HuH-7.5 (cell line): ENCODE measurements around the gene EDIL3.

ENCODE experiments used
- DNase-seq: peaks from one replicate; pipeline ENCODE4 v3.0.0; 2011; ENCODE audit warnings: low spot score

The EDIL3 gene

DNA sequence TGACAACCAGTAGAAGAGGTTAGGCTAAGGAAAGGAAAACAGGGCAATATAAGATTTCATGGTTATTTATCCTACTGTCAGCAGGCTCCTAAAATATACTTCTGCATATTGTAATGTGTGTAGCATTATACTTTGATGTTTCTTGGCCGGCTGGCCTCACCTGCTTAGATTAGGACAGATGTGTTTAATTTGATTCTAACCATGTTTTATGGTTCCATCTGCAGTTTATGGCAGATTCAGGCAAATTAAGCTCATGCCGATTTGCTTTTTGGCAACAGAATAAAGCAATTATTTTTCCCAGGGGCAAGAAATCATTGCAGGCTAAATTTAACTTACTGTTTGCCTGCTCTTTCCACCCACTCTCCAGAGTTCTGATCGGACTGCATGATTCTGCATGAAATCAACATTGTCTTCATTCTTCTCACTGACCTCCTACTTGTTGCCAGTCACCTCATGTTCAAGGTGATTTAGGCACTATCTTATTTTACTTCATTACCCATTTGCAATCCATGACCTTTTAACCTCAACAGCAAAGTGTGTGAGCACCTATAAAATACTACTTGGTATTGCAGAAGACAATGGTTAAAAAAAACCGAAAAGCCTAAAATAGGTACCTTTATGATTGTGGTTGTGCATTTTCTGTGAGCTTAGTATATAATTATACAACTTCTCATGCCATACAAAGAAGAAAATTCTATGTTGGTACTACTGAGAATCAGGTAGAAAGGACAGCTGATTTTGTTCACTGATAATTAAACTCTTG is 125.2 kb downstream of the EDIL3 start:
- no peak for DNase-seq

DNA sequence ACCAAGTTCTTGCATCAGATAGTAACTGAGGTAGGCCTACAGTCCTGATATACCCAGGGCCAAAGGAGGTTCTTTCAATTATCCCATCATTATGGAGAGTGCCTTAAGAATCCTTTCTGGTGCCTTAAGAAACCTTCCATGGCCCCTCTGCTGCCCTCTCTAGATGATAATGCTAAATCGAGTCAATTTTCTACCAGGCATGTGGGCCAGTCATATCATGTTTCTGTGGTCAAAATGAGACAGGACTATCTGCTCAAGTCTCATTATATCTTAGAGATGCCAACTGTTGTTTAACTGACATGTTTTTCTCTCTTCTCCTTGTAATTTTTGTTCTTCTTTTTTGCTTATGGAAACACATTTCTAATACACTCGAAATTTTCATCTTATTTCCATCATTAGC is 127.6 kb downstream of the EDIL3 start:
- DNase-seq: no peak

DNA sequence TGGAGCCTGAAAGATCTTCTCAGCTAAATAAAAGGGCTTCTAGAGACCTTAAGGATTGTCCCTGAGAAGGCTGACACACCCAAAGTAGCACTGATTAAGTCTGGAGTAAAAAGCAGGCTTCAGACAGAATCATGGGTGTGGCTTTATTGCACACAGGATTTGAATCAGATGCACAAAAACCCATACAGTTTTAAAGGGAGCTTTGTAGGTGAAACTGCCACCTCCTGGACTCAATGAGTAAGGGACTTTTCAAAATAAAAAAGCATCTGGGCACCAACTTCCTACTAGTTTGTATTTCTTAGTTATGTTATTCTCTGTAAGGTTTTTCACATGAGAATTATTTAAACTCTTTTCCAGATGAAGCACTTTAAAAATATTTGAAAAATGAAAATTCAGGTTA is 129.4 kb downstream of the EDIL3 start:
- DNase-seq: no peak

DNA sequence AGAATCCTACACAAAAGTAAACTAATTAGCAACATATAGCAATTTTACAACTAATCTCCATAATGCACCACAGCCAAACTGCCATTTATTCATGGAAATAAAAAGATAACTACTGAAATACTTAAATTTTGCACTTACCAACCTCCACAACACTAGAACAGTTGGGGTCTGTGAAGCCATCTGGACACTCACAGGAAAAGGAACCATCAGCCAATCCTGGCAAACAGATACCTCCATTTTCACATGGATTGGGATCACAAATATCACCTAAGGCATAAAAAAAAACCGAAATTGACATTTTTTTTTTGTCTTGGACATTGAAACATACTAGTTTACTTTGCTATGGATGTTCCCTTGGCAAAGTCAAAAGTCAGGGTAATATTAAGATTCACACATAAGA is 130.7 kb downstream of the EDIL3 start:
- no peak for DNase-seq

DNA sequence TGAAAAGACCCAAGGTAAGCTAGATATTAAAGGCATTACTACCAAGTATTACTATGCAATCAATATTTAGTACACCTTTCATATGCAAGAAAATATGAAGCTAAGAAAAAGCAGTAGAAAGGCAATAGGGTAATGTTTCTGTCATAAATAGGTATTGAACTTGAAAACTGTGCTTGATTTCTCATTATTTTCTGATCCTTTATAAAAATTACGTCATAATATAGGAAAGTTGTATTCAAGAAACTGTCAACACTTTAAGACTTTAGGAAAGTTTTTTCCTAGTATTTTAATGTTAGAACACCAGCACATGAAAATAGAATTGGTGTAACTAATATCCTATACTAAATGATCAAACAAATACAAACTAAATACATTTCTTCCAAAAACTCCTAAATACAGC is 133.2 kb downstream of the EDIL3 start:
- DNase-seq: no peak

DNA sequence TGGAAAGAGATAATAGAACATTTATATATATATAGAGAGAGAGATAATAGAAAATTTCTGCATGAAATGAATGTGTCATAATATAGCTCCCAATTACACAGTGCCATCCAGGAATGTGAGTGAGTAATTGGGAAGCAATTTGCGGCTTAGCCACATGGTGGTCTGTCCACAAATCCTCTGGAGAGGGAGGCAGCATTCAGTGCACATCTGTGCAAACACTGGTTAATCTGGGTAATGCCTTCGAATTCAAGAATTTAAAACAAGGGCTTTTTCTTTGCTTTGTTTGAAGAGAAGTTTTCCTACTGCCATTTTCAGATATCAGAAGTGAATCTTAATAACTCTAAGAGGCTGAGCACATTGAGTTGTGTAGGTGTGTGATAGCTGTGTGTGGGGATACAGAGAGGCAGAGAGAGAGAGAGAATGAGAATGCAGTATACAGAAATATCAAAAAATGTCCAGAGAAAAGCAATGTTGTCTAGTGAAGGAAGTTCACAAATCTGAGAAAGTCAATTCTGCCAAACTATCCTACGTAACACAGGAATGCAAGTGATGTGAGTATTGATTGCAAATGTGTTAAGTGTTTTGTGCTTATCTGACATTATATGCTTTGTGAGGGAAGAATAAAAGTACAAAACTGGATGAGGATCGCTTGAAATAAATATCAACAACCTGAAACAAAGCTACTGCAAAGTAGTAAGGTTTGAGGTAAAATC is 134.6 kb downstream of the EDIL3 start:
- DNase-seq: no peak

DNA sequence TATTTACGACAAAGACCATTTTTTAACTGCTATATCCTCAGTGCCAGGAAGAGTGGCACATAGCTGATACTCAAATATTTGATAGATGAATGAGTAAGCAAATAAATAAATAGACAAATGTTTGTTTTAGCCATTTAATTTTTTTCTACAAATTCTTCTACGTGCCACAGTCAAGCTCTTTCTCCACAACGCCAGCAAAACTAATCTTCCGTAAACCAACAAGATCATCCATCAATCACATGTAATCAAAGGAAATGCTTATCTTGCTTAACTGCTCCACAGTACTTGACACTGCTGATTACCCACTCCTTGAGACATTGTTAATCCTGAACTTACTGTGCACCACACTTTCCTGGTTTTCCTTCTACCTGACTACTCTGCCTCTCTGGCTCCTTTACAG is 136.7 kb downstream of the EDIL3 start:
- DNase-seq: no peak

DNA sequence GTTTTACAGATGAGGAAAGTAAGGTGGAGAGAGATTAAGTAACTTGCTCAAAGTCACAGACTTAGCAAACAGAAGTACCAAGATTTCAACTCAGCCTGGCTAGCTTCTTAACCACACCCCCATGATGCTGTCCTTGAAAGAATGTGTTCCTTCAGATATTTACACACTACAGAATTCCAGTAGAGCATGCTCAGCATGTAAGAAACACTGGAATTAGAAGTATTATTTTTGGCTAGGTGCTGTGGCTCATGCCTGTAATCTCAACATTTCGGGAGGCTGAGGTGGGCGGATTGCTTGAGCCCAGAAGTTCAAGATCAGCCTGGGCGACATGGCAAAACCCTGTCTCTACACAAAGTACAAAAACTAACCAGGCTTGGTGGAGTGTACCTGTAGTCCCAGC is 142.4 kb downstream of the EDIL3 start:
- DNase-seq: no peak

DNA sequence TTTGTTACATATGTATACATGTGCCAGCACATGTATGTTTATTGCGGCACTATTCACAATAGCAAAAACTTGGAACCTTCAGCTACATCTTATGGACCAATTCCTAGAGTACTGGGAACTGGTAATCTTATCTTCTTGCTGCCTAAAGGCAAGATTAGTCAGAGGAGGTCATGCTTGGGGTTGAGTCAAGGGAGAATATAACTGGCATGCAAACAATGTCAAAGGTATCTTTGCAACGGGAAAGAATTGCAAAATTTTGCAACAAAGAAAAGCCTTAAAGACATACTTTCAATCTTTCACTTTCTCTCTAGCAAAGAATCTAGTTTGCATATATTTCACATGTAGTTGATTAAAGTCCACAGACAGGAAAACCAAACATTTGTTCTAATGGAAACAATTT is 145.2 kb downstream of the EDIL3 start:
- DNase-seq: no peak

DNA sequence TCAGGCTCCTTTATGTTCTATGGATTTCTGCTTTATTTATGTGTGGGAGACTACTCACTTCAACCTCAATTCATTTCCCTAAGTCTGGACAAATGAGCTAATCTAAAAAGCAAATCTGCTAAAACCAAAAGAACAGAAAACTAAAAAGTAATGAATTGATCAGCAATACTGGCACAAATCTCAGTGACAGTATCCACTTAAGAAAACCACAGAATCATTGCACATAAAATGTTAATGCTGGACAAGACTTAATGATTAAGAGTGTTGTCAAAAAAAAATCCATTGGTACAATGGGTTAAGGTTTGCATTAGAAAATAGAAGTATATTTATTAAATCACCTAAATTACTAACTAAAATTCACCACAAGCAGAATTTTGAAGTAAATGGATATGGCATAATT is 147.6 kb downstream of the EDIL3 start:
- DNase-seq: no peak

DNA sequence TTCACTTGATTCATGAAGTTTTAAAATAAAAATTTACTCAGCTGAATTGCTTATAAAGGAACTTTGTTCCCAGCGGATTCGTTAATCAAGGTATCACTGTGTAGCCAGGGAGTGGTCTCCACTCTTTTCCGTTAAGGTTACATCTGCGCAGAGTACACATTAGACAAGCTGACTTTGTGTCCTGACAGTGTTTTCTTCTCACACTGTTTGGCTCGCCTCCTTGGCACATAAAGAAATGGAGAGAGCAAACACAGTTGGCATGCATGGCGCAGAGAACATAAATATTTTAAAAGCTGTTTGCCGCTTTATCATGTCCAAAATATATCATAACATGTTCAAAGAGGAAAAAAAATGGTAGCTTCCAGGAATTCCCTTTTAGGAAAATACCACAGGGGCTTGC is 153.2 kb downstream of the EDIL3 start:
- no peak for DNase-seq

DNA sequence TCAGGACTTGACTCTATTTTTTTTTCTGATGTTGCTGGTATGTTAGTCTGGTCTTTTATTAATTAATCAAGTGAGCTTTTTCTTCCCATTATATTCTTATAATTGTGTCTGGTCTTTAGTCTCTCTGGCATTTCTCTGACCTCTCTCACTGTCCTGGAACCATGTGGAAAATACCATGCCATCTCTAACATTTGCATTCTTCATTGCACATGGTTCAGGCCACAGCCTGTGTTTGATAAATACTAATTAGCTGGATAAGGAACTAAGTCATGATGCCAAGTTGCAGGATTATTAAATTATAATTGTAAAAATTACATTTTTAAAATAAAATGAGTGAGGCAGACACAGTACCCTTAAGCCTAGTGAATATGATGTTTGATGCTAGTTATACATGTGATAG is 155.6 kb downstream of the EDIL3 start:
- no peak for DNase-seq

DNA sequence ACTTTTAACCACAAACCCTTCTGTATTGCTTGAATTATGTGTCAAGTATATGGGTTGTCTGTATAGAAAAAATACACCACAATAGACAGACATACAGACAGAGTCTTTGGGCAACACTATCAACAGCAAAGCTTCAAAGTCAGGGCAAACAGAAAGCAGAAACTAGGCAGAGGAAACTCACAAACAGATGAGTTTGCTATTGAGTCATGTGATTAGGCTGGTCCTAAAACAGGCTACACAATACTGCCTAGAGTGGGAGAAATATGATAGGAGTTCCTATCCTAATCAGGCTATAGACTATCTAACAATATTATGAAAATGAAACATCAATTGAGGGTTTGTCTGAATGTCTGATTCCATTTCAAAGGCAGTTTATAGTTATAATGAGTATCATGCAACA is 156.4 kb downstream of the EDIL3 start:
- DNase-seq: no peak

DNA sequence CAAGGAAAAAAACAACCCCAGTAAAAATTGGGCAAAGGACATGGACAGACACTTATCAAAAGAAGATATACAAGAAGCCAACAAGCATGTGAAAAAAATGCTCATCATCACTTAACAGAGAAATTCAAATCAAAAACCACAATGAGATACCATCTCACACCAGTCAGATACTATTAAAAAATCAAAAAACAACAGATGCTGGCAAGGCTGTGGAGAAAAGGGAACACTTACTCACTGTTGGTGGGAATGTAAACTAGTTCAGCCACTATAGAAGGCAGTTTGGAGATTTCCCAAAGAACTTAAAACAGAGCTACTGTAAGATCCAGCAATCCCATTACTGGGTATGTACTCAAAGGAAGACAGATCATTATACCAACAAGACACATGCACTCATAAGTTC is 157.4 kb downstream of the EDIL3 start:
- DNase-seq: no peak

DNA sequence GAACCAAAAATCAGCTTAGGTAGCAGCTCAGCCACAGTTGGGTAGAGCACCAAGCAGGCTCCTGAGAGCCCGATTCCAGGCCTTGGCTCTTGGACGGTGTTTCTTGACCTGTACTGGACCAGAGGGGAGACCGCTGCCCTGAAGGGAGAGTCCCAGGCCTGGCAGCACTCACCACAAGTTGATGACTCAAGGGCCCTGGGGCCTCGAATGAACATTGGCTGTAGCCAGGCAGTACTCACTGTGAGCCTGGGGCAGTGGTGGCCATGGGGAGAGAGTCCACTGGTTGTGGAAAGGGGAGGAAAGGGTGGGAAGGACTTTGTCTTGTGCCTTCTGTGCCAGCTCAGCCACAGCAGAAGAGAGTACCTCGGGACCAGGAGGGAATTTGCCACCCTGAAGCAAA is 166.1 kb downstream of the EDIL3 start:
- no peak for DNase-seq

DNA sequence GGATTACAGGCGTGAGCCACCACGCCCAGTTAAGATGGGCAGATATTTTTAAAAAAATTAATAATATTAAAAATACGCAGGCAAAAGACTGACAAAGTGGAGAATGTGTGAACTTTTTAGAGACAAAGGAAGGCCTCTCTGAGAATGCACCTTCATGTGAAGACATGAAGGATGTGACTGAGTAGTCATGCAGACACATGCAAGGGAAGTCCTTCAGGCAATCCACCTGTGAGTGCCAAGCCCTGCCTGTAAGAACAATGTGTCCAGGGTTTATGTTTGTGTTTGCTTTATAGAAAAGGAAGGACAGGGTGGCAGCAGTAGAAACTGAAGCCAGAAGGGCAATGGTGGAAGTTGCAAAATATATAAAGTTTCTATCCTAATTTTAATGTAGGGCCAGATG is 169.2 kb downstream of the EDIL3 start:
- no peak for DNase-seq

DNA sequence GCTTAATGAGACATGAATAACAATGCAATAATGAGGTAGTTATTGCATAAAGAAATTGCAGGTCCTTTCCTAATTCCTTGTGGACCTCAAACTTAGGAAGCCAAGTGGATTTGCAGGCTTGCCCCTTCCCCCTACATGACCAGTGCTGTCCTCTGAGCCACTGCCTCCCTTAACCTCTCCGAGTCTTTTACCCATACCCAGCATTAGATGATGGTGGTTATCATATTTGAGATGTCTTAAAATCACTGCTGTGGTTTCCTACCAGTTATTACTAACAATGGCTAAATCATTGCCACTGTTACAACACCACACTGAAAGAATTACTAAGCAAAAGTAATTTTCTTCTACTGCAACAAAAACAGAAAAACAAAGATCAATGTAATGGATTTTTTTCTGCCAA is 170.8 kb downstream of the EDIL3 start:
- DNase-seq: no peak

DNA sequence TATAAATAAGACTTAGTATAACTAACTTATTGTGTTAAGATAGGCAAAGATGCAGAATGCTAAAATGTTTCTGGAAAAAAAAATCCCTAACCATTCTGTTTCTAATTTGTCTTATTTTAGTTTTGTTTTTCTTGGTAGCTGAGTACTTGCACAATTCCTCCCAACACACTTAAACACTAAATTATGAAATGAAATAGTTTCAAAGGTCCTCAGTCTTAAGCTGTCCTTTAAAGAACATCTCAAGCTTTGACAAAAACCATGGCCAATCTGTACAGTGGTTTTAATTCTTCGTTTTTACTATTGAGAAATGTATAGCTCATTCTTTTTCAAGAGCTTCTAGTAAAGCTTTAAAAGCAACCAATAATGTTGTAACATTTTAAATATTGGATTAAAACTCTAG is 171.5 kb downstream of the EDIL3 start:
- no peak for DNase-seq

DNA sequence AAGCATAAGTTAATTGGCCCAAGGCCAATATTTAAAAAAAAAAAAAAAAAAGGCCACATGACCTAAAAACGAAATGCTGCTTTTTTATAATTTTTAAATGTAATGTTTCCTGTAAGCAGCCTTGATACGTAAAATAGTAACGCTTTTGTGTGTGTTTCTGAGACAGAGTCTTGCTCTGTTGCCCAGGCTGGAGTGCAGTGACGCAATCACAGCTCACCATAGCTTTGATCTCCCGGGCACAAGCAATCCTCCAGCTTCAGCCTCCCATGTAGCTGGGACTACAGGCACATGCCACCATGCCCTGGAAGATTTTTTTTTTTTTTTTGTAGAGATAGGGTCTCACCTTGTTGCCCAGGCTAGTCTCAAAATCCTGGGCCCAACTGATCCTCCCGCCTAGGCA is 179.9 kb downstream of the EDIL3 start:
- no peak for DNase-seq

DNA sequence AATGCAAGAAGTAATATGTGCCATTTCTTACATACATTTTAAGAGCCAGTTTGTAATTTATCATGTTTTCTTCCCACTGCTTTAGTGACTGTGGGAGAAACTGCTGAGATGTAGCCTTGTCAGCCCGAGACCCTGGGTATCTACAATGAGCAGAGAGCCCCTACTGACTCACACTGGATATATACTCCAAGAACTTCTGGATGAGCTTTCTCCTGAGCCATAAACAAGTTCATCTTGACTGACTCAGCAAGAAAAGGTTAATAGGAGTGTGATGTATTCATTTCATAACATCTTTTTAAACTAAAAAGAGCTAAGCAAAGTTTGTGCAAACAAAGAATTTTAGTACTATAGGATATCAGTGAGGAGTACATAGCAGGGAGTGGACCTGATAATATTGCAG is 182.5 kb downstream of the EDIL3 start:
- DNase-seq: no peak

DNA sequence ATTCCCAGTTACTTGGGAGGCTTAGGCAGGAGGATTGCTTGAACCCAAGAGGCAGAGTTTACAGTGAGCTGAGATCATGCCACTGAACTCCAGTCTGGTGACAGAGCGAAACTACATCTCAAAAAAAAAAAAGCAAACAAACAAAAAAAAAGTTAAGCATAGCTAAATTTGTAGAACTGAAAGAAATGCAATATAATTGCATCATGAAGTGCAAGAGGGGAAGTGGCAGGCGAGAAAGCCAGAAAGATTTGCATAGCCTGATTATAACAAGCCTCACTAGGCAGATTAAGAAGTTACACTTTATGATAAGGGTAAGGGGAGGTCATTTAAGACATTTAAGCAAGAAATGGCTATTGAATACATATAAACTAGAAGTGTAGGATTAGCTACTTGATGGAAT is 187.1 kb downstream of the EDIL3 start:
- no peak for DNase-seq

DNA sequence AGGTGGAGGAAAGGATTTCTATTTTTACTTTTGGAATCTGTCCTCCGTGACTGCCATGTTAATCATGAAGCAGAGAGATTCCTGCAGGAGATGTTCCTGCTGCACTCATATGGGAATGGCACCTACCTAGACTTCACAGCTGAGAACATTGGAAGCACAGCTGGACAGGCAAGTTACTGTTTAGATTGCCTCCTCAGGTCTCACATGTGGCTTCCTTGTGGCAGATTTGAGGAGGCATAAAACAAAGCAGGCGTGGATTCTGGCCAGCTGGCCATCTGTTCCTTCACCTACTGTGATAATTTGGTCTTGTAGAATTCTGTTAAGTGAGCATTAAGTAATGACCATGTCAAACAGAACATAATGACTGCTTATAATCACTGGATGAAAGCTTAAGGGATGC is 193.4 kb downstream of the EDIL3 start:
- DNase-seq: no peak

DNA sequence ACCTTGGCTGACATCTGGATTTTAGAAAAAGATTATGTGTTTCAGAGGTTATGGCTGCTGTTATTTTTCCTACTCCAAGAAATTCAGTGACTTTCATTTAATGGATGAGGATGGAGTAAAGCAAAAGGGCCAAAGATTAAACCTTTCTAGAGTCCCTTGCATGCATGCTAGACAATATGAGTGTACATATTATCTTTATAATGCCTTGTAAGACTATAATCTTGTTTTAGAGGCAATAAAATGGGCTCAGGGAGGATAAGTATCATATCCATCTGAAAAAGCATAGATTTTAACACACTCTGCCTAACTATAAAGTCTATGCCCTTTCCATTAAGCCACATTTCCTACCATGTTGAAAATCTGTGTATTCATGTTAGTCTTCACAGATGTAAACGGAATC is 199.8 kb downstream of the EDIL3 start:
- DNase-seq: no peak

DNA sequence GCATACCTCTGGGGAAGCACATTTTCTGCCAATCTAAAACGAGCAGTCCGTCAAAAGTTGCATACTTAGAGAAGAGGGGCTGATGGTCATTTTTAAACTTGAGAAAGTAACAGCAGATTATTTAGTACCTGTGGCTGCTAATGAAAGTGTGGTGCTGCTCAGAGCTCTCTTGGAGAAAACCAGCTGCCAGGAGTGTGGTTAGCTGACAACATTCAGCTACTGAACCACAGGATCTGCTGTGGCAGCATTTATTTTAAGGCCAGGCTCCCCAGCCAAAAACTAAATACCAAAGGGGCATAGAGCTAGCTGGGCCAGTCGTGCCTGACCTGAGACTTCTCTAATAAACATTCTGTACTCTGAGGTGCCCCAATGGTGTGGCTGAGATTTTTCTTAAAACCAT is 203.6 kb downstream of the EDIL3 start:
- DNase-seq: no peak
